GM19438 (cell line): ENCODE data around the gene SPACA7.

Experiments used
- ATAC-seq: cut with Tn5 transposase; IDR thresholded peaks from one replicate; pipeline ENCODE4 v1.9.1; 2021; ENCODE audit warnings: low read depth; ENCODE audit not compliant: unreplicated experiment

SPACA7 gene

GRCh38 chr13:112457485-112457884 lies 81.3 kb downstream of the SPACA7 start:
- no peak for ATAC-seq

DNA sequence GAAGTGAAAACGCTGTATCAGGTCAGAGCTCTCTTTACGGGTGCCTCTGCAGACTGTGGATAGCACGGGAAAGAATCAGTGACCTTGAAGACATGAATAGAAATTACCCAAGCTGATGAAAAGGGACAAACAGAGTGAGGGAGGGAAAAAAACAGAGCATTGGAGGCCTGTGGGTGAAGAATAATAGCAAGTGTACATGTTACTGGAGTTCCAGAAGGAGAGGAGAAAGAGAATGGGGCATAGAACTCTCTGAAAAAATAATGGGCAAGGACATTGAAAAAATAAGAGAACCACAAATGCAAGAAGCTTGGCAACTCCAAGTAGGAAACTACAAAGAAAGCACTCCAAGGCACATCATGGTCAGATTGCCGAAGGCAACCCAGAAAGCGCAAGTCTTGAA lies 86.3 kb downstream of the SPACA7 start:
- ATAC-seq = no peak

GRCh38 chr13:112464720-112465119 lies 88.6 kb downstream of the SPACA7 start:
- no peak for ATAC-seq

DNA sequence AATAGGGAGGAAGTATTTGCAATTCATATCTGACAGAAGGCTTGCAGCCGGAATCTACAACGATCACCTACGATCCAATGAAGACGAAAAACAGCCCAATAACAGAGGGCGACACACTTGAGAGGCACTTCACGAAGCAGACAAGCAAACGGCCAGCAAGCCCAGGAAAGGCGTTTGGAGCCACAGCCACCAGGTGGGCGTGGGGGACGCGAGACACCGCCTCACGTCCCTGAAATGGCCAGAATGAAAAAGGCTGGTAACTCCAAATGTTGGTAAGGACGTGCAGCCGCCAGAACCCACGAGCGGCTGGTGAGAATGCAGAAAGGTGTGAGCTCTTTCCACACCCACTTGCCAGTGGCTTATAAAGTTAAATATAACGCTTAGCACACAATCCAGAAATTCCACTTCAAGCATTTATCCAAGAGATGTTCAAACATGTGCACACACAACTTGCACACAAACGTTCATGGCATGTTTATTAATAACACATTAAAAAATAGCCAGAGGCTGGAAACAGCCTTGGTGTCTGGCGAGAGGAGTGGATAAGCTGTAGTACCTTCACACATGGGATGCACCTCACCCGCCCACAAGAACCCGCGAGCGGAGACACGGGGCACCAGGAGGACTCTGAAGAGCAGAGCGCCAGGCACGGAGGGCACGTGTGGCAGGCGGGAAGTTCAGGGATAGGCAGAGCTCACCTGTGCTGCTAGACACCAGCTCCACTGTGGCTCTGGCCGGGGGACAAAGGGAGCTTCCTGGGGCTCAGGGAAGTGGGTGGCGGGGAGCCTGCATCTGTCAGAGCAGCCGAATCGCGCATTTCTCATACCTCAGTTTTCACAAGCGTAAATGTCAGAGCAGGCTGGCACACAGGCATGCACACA lies 89.3 kb downstream of the SPACA7 start:
- ATAC-seq = no peak

GRCh38 chr13:112466132-112467058 lies 90.2 kb downstream of the SPACA7 start:
- no peak for ATAC-seq

- no peak for ATAC-seq
Observed at GRCh38 chr13:112467236-112467635, 91.1 kb downstream of the SPACA7 start.

DNA sequence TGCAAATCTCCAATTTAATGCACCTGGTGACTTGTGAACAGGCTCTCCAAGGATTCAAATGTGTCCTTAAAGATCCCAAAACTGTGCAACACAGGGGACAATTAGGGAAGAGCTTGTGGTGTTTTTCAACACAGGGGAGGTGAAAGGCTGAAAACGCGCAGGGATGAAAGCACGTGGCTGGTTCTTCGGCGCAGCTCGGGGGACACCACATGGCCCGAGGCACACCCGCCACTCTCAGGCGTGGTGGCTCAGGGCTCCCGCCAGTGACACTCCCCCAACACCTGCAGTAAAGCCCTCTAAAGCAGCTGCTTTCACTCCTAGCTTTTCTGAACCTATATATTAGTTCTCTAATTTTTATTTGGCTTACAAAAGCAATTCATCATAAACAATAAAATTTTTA lies 91.9 kb downstream of the SPACA7 start:
- no peak for ATAC-seq

GRCh38 chr13:112469071-112469745 lies 93.1 kb downstream of the SPACA7 start:
- no peak for ATAC-seq

- ATAC-seq = no peak
Observed at GRCh38 chr13:112473818-112474217, 97.7 kb downstream of the SPACA7 start.

DNA sequence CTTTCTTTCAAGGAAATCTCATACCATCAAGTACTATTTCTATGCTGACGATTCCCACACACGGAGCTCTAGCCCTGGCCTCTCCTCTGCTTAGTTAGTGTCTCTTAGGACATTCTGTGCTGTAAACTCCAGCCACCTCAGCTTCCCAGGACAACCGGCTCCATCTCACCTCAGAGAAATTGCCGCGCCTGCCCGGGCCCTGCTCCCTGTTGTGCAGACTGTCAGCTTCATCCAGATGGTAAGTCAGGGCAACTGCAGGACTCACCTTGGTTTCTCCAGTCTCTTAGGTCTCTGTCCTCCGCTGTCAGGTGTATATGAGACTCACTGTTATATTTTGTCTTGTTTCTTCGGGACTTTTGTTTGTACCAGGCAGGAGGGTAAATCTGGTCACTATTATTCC lies 98.7 kb downstream of the SPACA7 start:
- no peak for ATAC-seq

- ATAC-seq = no peak
Observed at GRCh38 chr13:112475889-112476288, 99.7 kb downstream of the SPACA7 start.

DNA sequence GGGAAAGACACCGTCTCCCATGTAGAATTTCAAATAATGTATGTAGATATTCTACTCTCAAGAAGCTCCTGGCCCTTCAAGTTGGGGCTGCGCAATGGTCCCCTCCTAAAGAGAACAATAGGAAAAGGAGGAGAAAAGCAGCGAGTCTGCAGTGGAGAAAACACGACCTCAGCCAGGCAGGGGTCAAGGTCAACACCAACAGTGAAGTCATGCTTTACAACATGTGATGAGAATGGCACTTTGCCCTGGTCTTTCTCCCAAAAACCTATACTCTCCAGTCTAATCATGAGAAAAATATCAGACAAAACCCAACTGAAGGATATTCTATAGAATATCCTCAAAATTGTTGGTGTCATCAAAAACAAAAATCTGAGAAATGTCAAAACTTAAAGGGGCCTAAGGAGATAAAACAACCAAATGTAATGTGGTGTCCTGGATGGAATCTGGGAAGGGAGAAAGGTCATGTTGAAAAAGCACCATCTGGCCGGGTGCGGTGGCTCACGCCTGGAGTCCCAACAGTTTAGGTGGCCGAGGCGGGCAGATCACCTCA lies 101.0 kb downstream of the SPACA7 start:
- ATAC-seq = no peak

DNA sequence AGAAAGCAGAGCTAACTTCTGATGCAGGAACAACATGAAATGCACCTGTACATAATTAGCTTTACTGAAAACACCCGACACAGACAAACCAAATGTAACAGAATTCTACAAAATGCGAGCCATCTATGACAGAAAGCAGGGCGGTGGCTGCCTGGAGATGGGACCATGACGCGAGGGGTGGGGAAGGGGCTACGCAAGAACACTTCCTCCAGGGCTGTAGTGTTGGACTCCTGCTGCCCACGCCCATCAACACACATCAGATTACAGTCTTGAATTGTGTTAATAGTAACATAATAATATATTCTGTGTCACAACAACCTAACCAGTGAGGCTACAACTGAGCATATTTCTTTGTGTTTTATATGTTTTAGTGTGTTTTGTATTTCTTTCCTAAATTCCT lies 103.2 kb downstream of the SPACA7 start:
- ATAC-seq = no peak

DNA sequence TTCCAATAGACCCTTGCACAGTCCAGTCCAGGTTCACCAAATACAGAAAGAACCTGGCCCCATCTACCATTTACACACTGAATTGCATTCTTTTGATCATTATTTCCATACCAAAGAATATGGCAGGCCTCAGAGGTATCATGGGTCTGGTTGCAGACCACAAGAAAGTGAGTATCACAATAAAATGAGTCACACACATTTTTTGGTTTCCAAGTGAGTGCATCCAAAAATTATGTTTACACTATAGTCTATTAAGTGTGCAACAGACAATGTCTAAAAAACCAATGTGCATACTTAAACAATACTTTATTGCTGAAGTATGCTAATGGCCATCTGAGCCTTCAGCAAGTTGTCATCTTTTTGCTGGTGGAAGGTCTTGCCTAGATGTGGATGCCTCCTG lies 105.3 kb downstream of the SPACA7 start:
- no peak for ATAC-seq

DNA sequence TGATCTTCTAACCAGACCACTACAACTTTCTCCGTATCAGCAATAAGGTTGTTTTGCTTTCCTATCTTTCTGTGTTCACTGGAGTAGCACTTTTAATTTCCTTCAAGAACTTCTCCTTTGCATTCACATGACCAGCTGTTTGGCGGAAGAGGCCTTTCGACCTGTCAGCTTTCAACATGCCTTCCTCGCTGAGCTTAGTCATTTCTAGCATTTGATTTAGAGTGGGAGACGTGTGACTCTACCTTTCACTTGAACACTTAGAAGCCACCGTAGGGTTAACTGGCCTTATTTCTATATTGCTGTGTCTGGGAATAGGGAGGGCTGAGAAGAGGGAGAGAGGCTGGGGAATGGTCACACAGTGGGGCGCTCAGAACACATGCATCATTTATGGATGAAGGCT lies 107.1 kb downstream of the SPACA7 start:
- ATAC-seq = no peak
